HepG2 (cell line): ENCODE results near the gene CD300LB. TPM values are rescaled to one million over a fixed set of nuclear protein-coding genes. Genes with fewer than 3 reads are reported as not detected.
A peak's percentile ranks its signal among the peaks of the same experiment; 100 is the strongest.

Experiments
- EED ChIP-seq: sonication (generic); formaldehyde crosslinking; IDR thresholded peaks from 2 replicates; pipeline ENCODE4 v1.5.0; 2020; ENCODE audit warnings: mild to moderate bottlenecking, missing genetic modification reagents
- GATAD1 ChIP-seq: IDR thresholded peaks from 2 replicates; pipeline ENCODE4 v1.6.1; 2016; ENCODE audit warnings: missing genetic modification reagents, missing compliant biosample characterization
- IKZF1 ChIP-seq: fragments of 450-650 bp; IDR thresholded peaks from 2 replicates; pipeline ENCODE4 v1.7.1; 2016
- NBN ChIP-seq: fragments of 450-650 bp; conservative IDR thresholded peaks from 2 replicates; pipeline ENCODE4 v1.6.1; 2017
- NONO ChIP-seq, 2 experiments: fragments of 450-650 bp in 1 of 2; sonication (generic) in 1 of 2; formaldehyde crosslinking in 1 of 2; IDR thresholded peaks in 1 of 2; conservative IDR thresholded peaks in 1 of 2; 2 replicates each; pipeline versions ENCODE4 v1.6.1 to v1.8.0; 2017 to 2022; ENCODE audit warnings: mild to moderate bottlenecking in 1 of 2, missing genetic modification reagents in 1 of 2, moderate library complexity in 1 of 2
- SATB2 ChIP-seq: sonication (generic); formaldehyde crosslinking; IDR thresholded peaks from 2 replicates; pipeline ENCODE4 v1.5.0; 2020; ENCODE audit warnings: missing genetic modification reagents
- polyA plus RNA-seq, 8 experiments: library from polyadenylated mRNA; depleted of rRNA in 3 of 8; stranded (reverse) in 7 of 8; unstranded in 1 of 8; fragments of >200 nt; fragmentation: Illumina TruSeq in 4 of 8; extraction: Trizol in 4 of 8; gene quantifications; 2 replicates each; pipeline versions ENCODE4 v1.2.1 to v1.2.3, GENCODE V29; 2011 to 2016; ENCODE audit warnings: low read depth in 4 of 8, missing spikeins in 1 of 8, mixed read lengths in 1 of 8; ENCODE audit not compliant: insufficient read depth in 1 of 8
- total RNA-seq, 5 experiments: library from RNA; depleted of rRNA; stranded (reverse); fragments of >200 nt; fragmentation: Illumina TruSeq; extraction: Trizol; gene quantifications; 2 replicates each; pipeline ENCODE4 v1.2.3, GENCODE V29; 2016; ENCODE audit warnings: low read depth in 1 of 5
- TF ChIP-seq, protein P1 (sequence below), 2 experiments: IDR thresholded peaks; 2 replicates each; pipeline ENCODE4 v1.6.1; 2011 to 2012; ENCODE audit warnings: low read length in 2 of 2, borderline replicate concordance in 1 of 2, low read depth in 1 of 2, mild to moderate bottlenecking in 1 of 2, moderate library complexity in 1 of 2
- TF ChIP-seq, protein P2 (sequence below): sonication (generic); formaldehyde crosslinking; IDR thresholded peaks from 2 replicates; pipeline ENCODE4 v1.8.0; 2022; ENCODE audit warnings: mild to moderate bottlenecking, missing genetic modification reagents, borderline replicate concordance

Gene CD300LB
- total and polyA plus RNA-seq, 2 of the 13 experiments (the other 11 are each of a cell fraction or from before 2014, with no cell fraction given): not detected

DNA sequence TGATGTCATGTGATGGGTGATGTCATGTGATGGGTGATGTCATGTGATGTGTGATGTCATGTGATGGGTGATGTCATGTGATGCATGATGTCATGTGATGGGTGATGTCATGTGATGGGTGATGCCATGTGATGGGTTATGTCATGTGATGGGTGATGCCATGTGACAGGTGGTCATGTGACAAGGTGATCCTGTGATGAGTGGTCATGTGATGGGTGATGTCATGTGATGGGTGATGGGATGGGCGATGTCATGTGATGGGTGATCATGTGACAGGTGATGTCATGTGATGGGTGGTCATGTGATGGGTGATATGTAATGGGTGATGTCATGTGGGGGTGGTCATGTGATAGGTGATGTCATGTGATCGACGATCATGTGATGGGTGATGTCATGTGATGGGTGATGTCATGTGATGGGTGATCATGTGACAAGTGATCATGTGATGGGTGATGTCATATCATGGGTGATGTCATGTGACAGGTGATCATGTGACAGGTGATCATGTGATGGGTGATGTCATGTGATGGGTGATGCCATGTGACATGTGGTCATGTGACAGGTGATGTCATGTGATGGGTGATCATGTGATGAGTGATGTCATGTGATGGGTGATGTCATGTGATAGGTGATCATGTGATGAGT, 17.2 kb downstream of the CD300LB start (continued):
- TF ChIP-seq, protein P1, sequence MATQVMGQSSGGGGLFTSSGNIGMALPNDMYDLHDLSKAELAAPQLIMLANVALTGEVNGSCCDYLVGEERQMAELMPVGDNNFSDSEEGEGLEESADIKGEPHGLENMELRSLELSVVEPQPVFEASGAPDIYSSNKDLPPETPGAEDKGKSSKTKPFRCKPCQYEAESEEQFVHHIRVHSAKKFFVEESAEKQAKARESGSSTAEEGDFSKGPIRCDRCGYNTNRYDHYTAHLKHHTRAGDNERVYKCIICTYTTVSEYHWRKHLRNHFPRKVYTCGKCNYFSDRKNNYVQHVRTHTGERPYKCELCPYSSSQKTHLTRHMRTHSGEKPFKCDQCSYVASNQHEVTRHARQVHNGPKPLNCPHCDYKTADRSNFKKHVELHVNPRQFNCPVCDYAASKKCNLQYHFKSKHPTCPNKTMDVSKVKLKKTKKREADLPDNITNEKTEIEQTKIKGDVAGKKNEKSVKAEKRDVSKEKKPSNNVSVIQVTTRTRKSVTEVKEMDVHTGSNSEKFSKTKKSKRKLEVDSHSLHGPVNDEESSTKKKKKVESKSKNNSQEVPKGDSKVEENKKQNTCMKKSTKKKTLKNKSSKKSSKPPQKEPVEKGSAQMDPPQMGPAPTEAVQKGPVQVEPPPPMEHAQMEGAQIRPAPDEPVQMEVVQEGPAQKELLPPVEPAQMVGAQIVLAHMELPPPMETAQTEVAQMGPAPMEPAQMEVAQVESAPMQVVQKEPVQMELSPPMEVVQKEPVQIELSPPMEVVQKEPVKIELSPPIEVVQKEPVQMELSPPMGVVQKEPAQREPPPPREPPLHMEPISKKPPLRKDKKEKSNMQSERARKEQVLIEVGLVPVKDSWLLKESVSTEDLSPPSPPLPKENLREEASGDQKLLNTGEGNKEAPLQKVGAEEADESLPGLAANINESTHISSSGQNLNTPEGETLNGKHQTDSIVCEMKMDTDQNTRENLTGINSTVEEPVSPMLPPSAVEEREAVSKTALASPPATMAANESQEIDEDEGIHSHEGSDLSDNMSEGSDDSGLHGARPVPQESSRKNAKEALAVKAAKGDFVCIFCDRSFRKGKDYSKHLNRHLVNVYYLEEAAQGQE (IDR thresholded peaks at IDR 0.05; ENCODE audit: borderline replicate concordance in 1 of 2, low read depth in 1 of 2, low read length in 2 of 2): no peak
- peak; percentile 75; the same call in 1 of the 2 replicates for TF ChIP-seq IKZF1
- TF ChIP-seq GATAD1 (CRISPR knock-in tag): peak; percentile 66; the same call in 1 of the 2 replicates
- TF ChIP-seq, protein P2, sequence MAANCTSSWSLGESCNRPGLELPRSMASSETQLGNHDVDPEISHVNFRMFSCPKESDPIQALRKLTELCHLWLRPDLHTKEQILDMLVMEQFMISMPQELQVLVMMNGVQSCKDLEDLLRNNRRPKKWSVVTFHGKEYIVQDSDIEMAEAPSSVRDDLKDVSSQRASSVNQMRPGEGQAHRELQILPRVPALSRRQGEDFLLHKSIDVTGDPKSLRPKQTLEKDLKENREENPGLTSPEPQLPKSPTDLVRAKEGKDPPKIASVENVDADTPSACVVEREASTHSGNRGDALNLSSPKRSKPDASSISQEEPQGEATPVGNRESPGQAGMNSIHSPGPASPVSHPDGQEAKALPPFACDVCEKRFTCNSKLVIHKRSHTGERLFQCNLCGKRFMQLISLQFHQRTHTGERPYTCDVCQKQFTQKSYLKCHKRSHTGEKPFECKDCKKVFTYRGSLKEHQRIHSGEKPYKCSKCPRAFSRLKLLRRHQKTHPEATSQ: no peak
- TF ChIP-seq NONO (IDR thresholded peaks at IDR 0.05): 0 out of 2 replicates have a peak, but pooled peaks have one; percentile 32
- no peak for TF ChIP-seq NONO (CRISPR knock-in tag; conservative IDR thresholded peaks at IDR 0.05)
- TF ChIP-seq SATB2: no peak
- TF ChIP-seq EED (CRISPR knock-in tag): no peak
- TF ChIP-seq NBN: peak; percentile 90; the same call in 1 of the 2 replicates
